Measurements from ENCODE around the gene SEPTIN5. TPM values are rescaled to one million over a fixed set of nuclear protein-coding genes. Genes with fewer than 3 reads are reported as not detected.

The SEPTIN5 gene
- total RNA-seq, 1 donor from 2014 or later = 141 TPM

DNA sequence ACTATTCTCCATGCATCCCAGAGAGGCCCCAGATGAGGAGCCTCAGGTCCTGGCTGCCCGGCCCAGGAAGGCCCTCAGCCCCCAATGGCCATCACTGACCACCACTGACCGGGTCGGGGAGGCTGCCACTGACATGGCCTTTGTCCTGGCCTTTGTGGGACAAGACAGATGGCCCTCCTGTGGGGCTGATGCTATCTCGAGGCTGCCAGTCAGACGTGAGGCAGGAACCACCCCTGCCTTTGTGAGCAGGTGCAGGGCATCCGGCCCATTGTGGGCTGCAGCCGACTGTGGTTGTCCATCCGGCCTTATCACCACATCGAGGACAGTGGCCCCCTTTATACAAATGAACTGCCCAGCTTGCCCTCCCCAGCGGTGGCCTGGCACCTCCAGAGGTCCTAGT is 14.5 kb downstream of the SEPTIN5 start:
- DNase-seq = no peak
- H3K36me3 ChIP-seq = no peaks in the 10 kb centered on the region
- H3K27me3 ChIP-seq (ENCODE audit: low read depth) = peaks cover 22% of the 10 kb centered on the region
- TF ChIP-seq, protein P1, sequence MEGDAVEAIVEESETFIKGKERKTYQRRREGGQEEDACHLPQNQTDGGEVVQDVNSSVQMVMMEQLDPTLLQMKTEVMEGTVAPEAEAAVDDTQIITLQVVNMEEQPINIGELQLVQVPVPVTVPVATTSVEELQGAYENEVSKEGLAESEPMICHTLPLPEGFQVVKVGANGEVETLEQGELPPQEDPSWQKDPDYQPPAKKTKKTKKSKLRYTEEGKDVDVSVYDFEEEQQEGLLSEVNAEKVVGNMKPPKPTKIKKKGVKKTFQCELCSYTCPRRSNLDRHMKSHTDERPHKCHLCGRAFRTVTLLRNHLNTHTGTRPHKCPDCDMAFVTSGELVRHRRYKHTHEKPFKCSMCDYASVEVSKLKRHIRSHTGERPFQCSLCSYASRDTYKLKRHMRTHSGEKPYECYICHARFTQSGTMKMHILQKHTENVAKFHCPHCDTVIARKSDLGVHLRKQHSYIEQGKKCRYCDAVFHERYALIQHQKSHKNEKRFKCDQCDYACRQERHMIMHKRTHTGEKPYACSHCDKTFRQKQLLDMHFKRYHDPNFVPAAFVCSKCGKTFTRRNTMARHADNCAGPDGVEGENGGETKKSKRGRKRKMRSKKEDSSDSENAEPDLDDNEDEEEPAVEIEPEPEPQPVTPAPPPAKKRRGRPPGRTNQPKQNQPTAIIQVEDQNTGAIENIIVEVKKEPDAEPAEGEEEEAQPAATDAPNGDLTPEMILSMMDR (IDR thresholded peaks at IDR 0.05; ENCODE audit: borderline replicate concordance) = no peak
- no peaks in the 10 kb centered on the region for H3K9me3 ChIP-seq (replicated peaks)
- H3K4me3 ChIP-seq = no peak overlapping the region
- no peak overlapping the region for H3K27ac ChIP-seq (replicated peaks)
- H3K4me1 ChIP-seq = peaks cover 13% of the 10 kb centered on the region
- intact Hi-C loops (cut with micrococcal nuclease) = no loop called here

DNA sequence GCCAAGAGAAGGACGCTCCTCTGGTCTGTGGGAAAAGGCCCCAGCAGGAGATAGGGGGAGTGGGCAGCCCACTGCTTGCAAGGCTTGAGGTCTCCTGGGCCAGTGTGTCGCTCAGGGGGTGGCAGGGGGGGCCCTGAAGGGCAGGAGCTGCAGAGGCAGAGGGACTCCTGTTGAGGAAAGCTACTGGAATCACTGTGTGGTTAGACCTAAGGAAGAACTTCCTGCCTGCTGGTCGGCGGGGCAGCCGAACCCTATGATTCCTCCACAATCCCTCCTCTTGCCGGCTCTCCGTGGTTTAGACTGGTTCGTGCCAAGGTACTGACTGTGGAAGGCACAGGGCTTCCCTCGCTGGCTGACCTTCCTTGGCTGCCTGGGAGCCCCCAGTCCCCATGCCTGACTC is 15.2 kb downstream of the SEPTIN5 start:
- Histone ChIP-seq H3K27ac (replicated peaks) (no peak overlapping the region), H3K27me3 (ENCODE audit: low read depth) (peaks cover 16% of the 10 kb centered on the region), H3K4me3 (no peak overlapping the region), H3K36me3 (no peaks in the 10 kb centered on the region), H3K9me3 (replicated peaks) (no peaks in the 10 kb centered on the region), H3K4me1 (peaks cover 9% of the 10 kb centered on the region)
- DNase-seq = no peak
- intact Hi-C loops (cut with micrococcal nuclease) = no loop called here
- TF ChIP-seq, protein P1 (IDR thresholded peaks at IDR 0.05; ENCODE audit: borderline replicate concordance) = no peak

DNA sequence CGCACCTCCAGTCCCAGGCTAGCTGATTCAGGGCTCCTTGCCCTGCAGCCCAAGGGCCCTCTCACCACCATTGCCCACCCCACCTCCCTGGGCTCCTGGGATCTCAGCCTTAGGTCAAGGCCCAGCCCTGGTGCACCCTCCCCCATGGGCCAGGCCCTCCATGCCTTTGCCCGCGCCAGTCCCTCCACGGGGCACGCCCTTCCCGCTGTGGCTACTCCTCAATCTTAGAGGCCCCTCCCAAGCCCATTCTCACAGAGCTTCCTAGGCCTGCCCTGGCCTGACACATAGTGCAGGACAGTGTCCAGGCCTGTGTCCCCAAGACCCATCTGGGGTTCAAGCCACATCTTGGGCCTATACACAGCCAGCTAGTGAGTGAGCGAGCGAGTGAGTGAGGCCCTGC is 15.9 kb downstream of the SEPTIN5 start:
- Histone ChIP-seq H3K36me3 (no peaks in the 10 kb centered on the region), H3K4me3 (no peak overlapping the region), H3K9me3 (replicated peaks) (no peaks in the 10 kb centered on the region), H3K4me1 (peaks cover 9% of the 10 kb centered on the region), H3K27me3 (ENCODE audit: low read depth) (peaks cover 10% of the 10 kb centered on the region), H3K27ac (replicated peaks) (no peak overlapping the region)
- intact Hi-C loops (cut with micrococcal nuclease) = loop anchor here (5.0 kb wide), 1 partner anchor 182 kb away; no protein-coding TSS in a partner anchor
- no peak for DNase-seq
- TF ChIP-seq, protein P1 (IDR thresholded peaks at IDR 0.05; ENCODE audit: borderline replicate concordance) = no peak

DNA sequence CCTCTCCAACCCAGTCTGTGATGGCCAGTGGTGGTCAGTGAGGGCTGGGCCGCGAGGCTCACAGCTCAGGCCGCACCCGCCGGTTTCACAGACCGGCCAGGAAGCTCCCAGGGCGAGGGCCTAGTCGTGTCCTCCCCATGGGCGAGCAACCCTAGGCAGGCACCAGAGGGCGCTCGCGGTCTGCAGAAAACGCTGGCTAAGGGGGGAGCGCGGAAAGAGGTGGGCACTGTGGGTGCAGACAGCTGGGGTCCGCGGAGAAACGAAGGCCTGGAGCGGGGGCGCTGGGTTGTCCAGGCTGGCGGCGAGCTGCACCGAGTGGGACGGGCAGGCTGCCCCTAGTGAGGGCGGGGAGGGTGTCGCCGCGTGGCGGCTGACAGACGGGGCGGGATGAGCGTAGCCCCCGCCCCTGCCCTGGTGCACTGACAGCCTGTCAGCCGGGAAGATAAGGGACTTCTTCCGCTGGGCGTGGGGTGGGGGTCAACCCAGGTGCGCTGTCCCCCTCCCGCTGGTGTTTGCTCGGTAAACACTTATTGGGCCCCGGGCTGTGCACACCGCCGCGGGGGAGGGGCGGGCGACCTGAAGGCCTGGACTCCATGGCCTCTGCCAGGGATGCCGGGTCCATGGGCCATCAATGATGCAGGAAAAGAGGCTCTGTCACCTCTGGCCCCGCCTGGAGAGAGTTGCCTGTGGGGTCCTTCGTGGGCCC is 16.5 kb downstream of the SEPTIN5 start:
- peak overlapping the region; percentile 60 for H3K4me3 ChIP-seq
- intact Hi-C loops (cut with micrococcal nuclease) = loop anchor here (5.0 kb wide), 1 partner anchor 181 kb away; no protein-coding TSS in a partner anchor
- TF ChIP-seq, protein P1 (IDR thresholded peaks at IDR 0.05; ENCODE audit: borderline replicate concordance) = peak; percentile 97
- H3K27me3 ChIP-seq (ENCODE audit: low read depth) = peaks cover 10% of the 10 kb centered on the region
- H3K36me3 ChIP-seq = no peaks in the 10 kb centered on the region
- peak; percentile 86 for DNase-seq
- peaks cover 9% of the 10 kb centered on the region for H3K4me1 ChIP-seq
- no peaks in the 10 kb centered on the region for H3K9me3 ChIP-seq (replicated peaks)
- no peak overlapping the region for H3K27ac ChIP-seq (replicated peaks)

DNA sequence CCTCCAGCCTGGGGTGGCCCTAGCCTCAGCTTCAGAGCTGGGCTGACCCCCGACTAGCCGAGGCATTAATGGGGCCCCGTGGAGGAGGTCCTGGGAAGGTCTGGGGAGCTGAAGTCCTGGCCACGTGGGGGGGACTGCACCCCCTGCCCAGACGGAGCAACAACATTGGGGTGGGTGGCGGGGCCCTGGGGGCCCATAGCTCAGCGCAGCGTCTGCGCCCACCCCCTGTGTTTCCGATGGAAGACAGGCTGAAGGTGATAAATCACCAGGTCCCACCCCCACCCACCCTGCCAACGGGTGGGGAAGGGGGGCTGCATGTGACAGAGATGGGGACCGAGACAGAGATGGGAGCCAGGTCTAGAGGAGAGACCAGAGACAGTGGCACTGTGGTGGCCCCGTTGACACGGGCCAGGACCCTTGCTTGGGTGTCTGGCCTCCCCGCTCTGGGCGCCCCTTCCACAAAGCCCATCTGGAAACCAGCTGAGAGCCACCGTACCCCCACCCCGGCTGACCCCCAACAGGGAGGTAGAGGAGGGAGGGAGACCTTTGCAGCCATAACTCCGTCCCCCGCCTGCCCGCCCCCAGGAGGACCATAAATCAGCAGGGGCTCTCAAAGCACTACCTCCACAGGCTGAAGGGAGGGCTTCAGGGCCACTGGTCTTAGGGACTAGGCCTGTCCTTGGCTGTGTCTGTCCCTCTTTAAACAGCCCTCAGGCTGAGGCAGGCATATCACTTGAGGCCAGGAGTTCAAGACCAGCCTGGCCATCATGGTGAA is 17.2 kb downstream of the SEPTIN5 start:
- TF ChIP-seq, protein P1 (IDR thresholded peaks at IDR 0.05; ENCODE audit: borderline replicate concordance) = no peak
- H3K4me1 ChIP-seq = peaks cover 10% of the 10 kb centered on the region
- DNase-seq = no peak
- H3K9me3 ChIP-seq (replicated peaks) = no peaks in the 10 kb centered on the region
- no peak overlapping the region for H3K27ac ChIP-seq (replicated peaks)
- no peaks in the 10 kb centered on the region for H3K36me3 ChIP-seq
- peak overlapping the region; percentile 60 for H3K4me3 ChIP-seq
- H3K27me3 ChIP-seq (ENCODE audit: low read depth) = peaks cover 18% of the 10 kb centered on the region
- intact Hi-C loops (cut with micrococcal nuclease) = loop anchor here (5.0 kb wide), 1 partner anchor 181 kb away; no protein-coding TSS in a partner anchor
